RPMI7951 (cell line): ENCODE data around the gene SMYD3. TPM values are rescaled to one million over a fixed set of nuclear protein-coding genes. Genes with fewer than 3 reads are reported as not detected.

Source experiments
- DNase-seq: peaks from one replicate; pipeline ENCODE4 v3.0.0-alpha.2; 2012; ENCODE audit warnings: low read depth
- total RNA-seq: library from RNA; depleted of rRNA; stranded (reverse); fragments of >200 nt; shearing (Covaris generic); gene quantifications from 2 replicates; pipeline ENCODE4 v1.2.3, GENCODE V29; 2014; rRNA removed

SMYD3 gene
- total RNA-seq, result 29.5 and 33.9 TPM in 2 replicates

DNA sequence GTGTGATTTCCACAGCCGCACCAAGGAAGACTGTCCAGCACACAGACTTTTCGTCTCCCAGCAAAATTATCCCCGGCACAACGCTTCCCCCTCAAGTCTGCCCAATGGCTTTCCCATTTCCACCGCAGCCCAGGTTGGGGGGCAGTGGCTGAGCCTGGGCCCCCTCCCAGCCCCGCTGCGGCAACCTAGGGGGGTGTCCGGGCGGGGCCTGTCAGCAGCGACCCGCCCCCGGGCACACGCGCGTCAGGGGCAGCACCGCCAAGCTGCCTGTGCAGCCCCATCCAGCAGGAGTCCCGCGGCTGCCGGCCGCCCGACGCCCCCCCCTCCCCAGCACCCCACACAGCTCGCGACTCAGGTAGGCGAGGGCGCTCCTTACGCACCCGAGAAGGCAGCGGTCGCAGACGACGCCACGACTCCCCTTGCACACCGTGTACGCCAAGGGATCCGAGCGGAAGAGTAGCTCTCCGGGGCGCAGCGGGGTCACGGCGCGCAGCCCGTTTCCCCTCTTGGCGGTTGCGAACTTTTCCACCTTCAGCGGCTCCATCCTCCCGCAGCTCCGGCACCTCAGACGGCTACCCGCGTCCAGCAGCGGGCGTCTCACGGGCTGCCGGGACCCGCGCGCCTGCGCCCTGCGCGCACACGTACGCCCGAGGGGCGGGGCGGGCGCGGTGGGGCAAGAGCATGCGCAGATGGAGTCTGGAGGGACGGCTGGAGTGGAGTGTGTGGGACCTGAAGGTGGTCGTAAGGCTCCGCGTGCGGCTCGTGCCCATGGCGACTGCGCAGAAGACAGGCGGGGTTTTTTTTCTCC lies at the start of gene SMYD3:
Gene SMYD3, minus strand, starts transcription at position 606 of the 808 bp plus-strand sequence.
- peak; percentile 72 for DNase-seq

- no peak for DNase-seq
Measured at GRCh38 chr1:246554201-246554600, 47.1 kb upstream of the SMYD3 start.

GRCh38 chr1:246552110-246552509 lies 45.0 kb upstream of the SMYD3 start:
- no peak for DNase-seq

DNA sequence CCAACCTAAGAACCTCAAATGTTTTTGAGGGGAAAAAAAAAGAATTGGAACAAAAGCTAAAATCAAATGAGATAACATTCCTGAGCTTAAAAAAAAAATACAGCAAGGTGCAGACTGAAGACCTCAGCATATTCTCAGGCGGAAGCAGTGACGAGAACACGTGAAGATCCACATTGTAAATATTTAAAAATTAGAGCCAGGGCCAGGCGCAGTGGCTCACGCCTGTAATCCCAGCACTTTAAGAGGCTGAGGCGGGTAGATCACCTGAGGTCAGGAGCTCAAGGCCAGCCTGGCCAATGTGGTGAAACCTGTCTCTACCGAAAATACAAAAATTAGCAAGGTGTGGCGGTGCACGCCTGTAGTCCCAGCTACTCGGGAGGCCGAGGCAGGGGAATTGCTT lies 43.3 kb upstream of the SMYD3 start:
- no peak for DNase-seq

DNA sequence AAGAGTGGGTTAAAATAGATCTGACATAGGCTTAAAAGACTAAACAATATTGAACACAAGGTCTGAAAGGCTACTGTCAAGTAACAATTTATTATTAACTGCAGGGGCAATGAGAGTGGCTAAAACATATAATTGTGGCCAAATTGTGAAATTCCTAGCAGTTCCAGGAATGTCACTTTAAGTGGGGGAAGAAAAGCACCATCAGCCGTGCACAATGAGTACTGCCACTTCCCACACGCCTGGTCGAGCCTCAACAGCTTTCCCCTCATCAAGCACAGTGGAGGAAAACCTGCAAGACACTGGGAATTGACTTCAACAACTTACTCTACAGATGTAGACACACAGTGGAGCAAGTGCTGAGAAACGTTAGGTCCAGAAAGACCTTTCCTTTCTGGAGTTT lies 42.6 kb upstream of the SMYD3 start:
- DNase-seq, result no peak

GRCh38 chr1:246544001-246544400 lies 36.9 kb upstream of the SMYD3 start:
- DNase-seq, result no peak

DNA sequence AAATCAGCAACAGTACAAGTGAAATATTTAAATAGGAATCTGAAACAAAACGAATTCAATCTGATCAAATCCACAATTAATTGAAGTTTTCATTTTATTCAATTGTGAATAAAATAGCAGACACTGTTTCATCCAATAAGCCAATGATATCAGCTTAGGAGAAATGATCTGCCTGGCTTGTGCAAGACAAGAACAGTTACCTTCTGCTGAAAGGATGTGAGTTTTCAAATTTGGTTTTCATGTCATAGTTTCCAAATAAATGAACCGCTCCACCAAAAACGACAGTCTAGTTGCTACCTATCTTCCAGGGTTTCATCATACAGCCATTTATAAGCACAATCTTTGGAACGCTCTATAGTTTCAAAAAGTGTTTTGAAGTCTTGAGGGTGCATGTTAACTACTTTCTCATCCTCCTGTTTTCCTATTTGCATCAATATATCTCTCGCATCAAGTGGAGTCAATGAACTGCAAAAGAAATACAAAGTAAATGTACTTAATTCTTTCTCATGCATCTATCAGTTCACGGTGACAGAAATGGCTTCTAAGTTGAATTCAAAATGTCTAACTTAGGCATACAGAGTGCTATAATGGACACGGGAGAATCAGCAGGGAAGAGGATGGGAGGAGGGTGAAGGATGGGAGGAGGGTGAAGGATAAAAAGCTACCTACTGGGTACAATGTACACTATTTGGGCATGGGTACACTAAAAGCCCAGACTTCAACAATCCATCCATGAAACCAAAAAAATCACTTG lies 33.8 kb upstream of the SMYD3 start:
- DNase-seq, result no peak

DNA sequence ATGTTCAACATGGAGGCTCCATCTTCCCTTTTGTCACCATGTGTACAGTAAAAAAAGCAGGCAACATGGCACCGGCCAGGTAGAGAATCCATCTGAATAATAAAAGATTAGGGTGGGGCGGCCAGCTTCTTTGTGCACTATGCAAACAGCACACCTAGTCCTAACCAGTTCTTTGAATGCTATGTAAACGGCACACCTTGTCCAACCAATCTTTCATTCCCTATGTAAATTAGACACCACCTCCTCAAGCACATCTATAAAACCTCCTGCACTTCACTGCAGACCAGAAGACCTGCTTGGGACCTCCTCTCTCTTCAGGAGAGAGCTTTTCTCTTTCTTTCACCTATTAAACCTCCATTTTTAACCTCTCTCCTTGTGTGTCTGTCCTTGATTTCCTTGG lies 30.8 kb upstream of the SMYD3 start:
- no peak for DNase-seq

GRCh38 chr1:246537441-246537840 lies 30.4 kb upstream of the SMYD3 start:
- no peak for DNase-seq

- DNase-seq, result no peak
Measured at GRCh38 chr1:246534114-246534513, 27.0 kb upstream of the SMYD3 start.

- DNase-seq, result no peak
Measured at GRCh38 chr1:246533371-246533905, 26.4 kb upstream of the SMYD3 start.

DNA sequence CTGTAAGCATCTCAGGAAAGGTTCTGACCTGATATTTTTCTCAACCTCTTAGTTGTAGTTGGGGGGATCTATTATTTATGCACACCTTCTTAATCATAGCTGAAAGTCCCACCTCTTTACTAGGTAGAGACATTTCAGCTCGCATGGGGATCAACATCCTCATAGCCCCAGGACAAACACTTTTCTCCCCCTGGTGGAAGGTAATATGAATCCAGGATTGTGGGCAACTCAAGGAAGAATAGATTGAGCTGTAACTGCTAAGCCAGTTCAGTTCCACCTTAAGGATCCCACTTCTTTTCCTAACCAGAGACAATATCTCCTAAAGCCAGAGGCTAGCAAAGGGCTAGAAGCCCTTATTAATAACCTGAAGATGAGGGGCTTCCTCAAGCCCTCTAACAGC lies 25.4 kb upstream of the SMYD3 start:
- DNase-seq, result no peak

GRCh38 chr1:246530482-246530881 lies 23.4 kb upstream of the SMYD3 start:
- no peak for DNase-seq

GRCh38 chr1:246528933-246529731 lies 22.1 kb upstream of the SMYD3 start:
- no peak for DNase-seq

- no peak for DNase-seq
Measured at GRCh38 chr1:246527402-246528088, 20.5 kb upstream of the SMYD3 start.

GRCh38 chr1:246526915-246527314 lies 19.8 kb upstream of the SMYD3 start:
- no peak for DNase-seq

GRCh38 chr1:246526380-246526779 lies 19.3 kb upstream of the SMYD3 start:
- no peak for DNase-seq

GRCh38 chr1:246519514-246519913 lies 12.4 kb upstream of the SMYD3 start:
- DNase-seq, result no peak

DNA sequence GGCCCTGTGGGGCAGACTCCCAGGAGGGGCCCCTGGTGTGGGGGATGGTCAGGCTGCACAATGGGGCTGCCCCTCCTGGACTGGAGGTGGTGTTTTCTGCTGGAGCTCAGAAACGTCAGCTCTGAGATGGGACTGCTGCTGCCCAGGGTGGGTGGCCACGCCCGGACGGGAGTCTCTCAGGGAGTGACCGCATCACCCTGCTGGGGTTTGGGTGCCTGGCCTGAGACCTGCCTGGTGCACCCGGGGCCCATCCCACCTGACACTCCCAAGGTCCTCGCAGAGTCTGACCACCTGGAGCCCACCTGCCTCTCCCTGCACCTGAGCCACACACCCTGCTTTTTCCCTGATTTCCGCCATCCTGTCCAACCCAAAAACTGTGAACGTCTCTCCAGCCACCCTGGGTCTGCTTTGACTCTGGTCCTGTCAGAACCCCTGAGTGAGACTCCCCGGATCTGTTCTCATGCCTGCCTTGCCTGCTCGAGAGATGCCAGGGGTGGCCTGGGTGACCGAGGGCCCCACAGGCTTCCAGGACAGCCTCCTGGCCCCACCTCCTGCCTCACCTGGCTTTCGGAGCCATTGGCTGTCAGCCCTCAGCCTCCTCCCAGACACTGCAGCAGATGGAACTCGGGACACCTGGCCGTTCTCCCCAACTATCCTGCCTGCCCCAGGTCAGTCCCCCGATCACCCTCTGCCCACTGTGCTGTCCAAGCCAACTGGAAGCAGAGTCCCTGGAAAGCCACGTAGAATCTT lies 11.6 kb upstream of the SMYD3 start:
- DNase-seq, result no peak

- DNase-seq, result no peak
Measured at GRCh38 chr1:246517391-246517790, 10.3 kb upstream of the SMYD3 start.

GRCh38 chr1:246516126-246516525 lies 9.0 kb upstream of the SMYD3 start:
- no peak for DNase-seq
